Measurements from ENCODE around the gene AGBL4.

GRCh38 chr1:49102752-49103151 lies 921.0 kb downstream of the AGBL4 start:
- TF ChIP-seq POLR2AphosphoS5 (IDR thresholded peaks at IDR 0.05; ENCODE audit: low read depth, low read length) (no peak), TAF1 (IDR thresholded peaks at IDR 0.05; ENCODE audit: low read depth, low read length) (no peak), POLR2A (IDR thresholded peaks at IDR 0.05; ENCODE audit: low read depth, low read length) (no peak), POU2F2 (IDR thresholded peaks at IDR 0.05; ENCODE audit: low read depth, low read length) (no peak)
